HG03135 (cell line): ENCODE measurements around the gene FXR2.

Source experiments
- ATAC-seq: cut with Tn5 transposase; IDR thresholded peaks from one replicate; pipeline ENCODE4 v1.9.1; 2021; ENCODE audit warnings: mild to moderate bottlenecking, moderate library complexity; ENCODE audit not compliant: unreplicated experiment

Gene FXR2

DNA sequence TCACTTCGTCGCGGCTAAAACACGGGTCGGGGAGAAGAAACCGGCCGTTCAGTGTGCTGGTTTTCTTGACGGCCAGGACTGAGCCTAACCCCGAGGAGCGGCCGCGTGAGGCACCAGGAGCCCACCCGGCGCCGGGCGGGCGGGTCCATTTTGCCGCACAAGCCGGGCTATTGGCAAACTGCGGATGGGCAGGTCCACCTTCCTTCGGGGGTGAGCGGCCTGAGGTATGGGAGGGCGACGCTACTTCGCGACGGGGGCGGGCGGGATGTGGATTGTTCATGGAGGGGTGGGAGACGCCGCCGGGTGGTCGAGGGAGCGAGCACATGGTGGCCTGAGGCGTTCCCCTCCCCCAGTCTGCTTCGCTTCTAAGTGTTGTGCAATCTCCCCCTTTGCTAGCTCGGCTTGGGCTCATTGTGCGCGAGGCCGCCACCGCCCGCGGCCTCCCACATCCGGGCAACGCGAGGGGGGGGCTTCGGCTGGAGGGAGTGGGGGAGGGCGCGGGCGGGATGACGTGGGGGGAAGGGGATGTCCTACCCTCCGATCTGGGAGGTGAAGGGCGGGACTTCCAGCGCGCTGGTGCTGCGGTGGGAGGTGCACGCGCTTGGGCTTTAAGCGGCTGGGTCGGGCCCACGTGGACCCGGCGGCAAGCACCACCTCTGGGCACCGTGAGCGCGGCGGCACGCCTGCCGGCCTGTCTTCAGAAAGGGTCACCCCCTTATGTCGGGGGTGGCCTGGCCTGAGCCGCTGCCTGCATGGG, 41.2 kb downstream of the FXR2 start:
- ATAC-seq: no peak

- peak; percentile 5 for ATAC-seq
Measured at GRCh38 chr17:7572588-7573323, 41.9 kb downstream of the FXR2 start.

DNA sequence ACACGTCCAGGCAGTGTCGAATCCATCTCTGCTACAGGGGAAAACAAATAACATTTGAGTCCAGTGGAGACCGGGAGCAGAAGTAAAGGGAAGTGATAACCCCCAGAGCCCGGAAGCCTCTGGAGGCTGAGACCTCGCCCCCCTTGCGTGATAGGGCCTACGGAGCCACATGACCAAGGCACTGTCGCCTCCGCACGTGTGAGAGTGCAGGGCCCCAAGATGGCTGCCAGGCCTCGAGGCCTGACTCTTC, 42.4 kb downstream of the FXR2 start:
- peak; percentile 89 for ATAC-seq

GRCh38 chr17:7570351-7570750, 44.3 kb downstream of the FXR2 start:
- no peak for ATAC-seq

GRCh38 chr17:7569571-7569970, 45.1 kb downstream of the FXR2 start:
- ATAC-seq: no peak

GRCh38 chr17:7563115-7563869, 51.4 kb downstream of the FXR2 start:
- ATAC-seq: no peak

GRCh38 chr17:7562208-7562605, 52.5 kb downstream of the FXR2 start:
- ATAC-seq: peak; percentile 16

- peak; percentile 59 for ATAC-seq
Measured at GRCh38 chr17:7561589-7562207, 53.0 kb downstream of the FXR2 start, which contains the start of gene SENP3. SENP3 (plus strand) TSS chr17:7561919; CDS start chr17:7563077, 1,158 bp downstream.

DNA sequence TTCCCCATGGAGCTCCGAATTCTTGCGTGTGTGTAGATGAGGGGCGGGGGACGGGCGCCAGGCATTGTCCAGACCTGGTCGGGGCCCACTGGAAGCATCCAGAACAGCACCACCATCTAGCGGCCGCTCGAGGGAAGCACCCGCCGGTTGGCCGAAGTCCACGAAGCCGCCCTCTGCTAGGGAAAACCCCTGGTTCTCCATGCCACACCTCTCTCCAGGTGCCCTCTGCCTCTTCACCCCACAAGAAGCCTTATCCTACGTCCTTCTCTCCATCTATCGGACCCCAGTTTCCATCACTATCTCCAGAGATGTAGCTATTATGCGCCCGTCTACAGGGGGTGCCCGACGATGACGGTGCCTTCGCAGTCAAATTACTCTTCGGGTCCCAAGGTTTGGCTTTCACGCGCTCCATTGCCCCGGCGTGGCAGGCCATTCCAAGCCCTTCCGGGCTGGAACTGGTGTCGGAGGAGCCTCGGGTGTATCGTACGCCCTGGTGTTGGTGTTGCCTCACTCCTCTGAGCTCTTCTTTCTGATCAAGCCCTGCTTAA, 53.6 kb downstream of the FXR2 start:
- ATAC-seq: peak; percentile 44

GRCh38 chr17:7560172-7561027, 54.3 kb downstream of the FXR2 start:
- no peak for ATAC-seq

DNA sequence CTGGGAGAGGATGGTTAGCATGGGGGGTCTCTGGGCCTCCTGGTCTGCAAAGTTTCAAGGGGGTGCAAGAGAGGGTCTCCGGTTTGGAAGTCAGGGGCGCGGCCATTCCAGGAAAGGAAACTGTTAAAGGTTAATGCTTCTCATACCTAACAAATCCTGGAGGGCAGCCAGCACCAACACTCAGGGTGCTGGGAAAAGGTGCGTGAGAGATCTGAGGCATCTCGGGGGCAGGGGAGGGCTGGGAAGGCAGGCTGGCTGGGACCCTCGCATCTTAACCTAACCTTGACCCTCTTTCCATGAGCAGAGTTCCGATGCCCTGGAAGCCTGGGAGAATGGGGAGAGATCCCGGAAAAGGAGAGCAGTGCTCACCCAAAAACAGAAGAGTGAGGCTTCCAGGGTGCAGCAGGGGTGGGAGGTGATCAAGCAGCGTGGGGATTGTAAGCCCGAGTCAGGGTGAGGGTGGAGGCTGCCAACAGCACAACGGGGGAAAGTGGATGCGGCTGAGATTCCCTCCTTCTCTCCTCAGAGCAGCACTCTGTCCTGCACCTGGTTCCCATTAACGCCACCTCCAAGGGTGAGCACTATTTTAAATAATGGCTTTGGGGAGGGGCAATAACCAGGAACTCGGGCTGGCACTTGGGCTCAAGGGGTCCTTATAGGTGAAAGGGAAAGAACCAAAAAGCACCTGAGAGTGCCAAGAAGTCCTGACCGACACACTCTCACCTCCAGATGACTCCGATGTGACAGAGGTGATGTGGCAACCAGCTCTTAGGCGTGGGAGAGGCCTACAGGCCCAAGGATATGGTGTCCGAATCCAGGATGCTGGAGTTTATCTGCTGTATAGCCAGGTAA, 55.2 kb downstream of the FXR2 start:
- no peak for ATAC-seq

DNA sequence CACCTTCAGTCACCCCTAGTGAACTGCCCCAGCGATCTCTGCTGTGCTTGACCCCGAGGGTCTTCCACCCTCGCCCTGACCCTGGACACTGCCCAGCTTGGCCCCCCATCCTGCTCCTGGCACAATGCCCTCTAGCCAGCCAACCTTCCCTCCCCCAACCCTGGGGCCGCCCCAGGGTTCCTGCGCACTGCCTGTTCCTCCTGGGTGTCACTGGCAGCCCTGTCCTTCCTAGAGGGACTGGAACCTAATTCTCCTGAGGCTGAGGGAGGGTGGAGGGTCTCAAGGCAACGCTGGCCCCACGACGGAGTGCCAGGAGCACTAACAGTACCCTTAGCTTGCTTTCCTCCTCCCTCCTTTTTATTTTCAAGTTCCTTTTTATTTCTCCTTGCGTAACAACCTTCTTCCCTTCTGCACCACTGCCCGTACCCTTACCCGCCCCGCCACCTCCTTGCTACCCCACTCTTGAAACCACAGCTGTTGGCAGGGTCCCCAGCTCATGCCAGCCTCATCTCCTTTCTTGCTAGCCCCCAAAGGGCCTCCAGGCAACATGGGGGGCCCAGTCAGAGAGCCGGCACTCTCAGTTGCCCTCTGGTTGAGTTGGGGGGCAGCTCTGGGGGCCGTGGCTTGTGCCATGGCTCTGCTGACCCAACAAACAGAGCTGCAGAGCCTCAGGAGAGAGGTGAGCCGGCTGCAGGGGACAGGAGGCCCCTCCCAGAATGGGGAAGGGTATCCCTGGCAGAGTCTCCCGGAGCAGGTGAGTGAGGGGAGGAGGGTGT, 56.0 kb downstream of the FXR2 start, which contains the start of gene TNFSF13:
TNFSF13 (plus strand) TSS at position 207 of the 776 bp plus-strand sequence; CDS start at position 497, 290 bp downstream.
- no peak for ATAC-seq

GRCh38 chr17:7557775-7558543, 56.7 kb downstream of the FXR2 start:
- no peak for ATAC-seq

DNA sequence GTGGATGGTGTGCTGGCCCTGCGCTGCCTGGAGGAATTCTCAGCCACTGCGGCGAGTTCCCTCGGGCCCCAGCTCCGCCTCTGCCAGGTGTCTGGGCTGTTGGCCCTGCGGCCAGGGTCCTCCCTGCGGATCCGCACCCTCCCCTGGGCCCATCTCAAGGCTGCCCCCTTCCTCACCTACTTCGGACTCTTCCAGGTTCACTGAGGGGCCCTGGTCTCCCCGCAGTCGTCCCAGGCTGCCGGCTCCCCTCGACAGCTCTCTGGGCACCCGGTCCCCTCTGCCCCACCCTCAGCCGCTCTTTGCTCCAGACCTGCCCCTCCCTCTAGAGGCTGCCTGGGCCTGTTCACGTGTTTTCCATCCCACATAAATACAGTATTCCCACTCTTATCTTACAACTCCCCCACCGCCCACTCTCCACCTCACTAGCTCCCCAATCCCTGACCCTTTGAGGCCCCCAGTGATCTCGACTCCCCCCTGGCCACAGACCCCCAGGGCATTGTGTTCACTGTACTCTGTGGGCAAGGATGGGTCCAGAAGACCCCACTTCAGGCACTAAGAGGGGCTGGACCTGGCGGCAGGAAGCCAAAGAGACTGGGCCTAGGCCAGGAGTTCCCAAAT, 57.4 kb downstream of the FXR2 start:
- no peak for ATAC-seq

- ATAC-seq: no peak
Measured at GRCh38 chr17:7556627-7557026, 58.1 kb downstream of the FXR2 start.

DNA sequence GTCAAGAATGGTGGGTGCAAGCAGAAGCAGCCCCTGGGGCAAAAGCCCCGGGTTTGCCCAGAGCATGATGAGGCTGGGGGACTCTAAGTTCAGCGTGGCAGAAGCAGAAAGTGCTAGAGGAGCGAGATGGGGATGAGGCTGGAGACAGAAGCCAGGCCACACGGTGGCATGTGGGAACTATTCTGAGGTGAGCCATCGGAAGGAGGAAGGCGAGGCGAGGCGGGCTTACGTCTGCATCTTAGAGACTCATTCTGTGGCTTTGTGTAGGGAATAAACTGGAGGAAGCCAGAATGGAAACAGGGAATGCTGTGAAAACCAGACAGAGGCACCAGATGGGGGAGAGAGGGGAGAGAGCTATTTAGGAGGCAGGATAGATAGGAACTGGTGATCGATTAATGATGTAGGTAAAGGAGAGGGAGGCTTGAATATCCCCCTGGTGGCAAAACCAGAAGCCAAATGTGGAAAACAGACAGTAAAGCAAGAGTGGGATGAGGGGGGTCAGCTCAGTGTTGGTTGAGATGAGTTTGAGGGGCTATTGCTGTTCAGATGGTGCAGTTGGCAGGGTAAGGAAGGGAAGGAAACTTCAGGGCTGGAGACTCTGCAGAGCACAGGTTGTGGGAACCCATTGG, 59.3 kb downstream of the FXR2 start:
- ATAC-seq: no peak

GRCh38 chr17:7553356-7553755, 61.3 kb downstream of the FXR2 start:
- no peak for ATAC-seq
